GM19099 (cell line): ENCODE data around the gene LPAR3.

ENCODE experiments used
- POLR2A ChIP-seq: IDR thresholded peaks from 3 replicates; pipeline ENCODE4 v1.6.1; 2011; ENCODE audit warnings: low read depth; ENCODE audit not compliant: insufficient read length; ENCODE audit errors: extremely low read depth

Gene LPAR3

DNA sequence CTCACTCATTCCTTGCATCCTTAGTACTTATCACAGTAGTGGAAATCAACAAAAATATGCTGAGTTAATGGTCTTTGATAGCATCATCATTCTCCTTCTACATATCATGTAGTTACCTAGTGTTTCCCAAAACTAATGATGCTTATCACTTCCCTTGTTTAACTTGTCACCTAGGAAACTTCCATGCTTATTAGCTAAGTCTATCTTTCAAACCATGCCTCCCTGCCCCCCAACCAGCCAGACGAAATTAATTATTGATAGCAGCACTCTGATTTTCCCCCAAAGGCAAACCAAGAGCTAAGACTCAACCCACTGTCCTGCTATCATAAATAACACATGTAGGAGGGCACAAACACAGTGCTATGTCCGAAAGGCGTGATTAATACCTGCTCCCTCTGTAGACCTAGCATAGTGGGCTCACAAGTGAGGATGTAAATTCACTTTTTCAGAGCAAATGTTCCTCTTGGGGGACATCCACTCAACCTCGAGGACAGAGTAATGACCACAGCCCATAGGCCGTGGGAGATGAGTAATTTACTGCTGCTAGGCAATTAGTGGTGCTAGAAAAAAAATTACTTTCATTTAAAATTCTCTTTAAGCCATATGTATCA is 25.8 kb upstream of the LPAR3 start:
- TF ChIP-seq POLR2A = no peak

DNA sequence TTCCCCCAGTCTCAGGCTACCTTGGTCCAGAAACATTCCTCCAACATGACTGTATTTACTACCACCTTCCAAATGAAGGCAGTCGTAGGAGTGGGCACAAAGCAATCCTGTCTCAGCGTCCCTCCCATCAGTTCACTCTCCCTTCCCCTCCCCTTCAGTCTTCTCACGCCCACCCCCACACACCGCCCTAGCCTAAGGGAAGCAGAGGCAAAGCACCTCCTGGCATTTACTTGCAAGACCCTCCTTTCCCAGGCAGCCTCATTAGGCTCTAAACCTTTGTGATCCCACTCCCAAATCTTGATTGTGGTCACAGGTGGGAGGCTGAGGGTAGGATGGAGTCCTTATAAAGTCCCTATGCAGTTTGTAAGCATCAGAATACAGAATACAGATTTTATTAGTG is 23.9 kb upstream of the LPAR3 start:
- TF ChIP-seq POLR2A = no peak

DNA sequence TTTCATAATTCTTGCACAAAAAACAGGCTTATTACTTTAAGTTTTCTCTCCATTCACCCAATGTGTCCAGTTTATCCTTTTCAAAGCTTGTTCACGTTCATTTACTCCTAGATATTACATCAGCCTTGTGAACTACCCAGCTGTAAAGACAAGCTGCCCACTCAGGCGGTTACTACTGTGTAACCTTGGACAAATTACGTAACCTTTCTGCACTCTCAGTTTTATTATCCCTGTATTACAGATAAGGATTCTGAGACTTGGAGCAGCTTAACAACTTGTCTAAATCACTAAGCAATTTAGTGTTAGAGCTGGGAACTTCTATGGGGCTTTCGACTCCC is 20.5 kb upstream of the LPAR3 start:
- TF ChIP-seq POLR2A = no peak

DNA sequence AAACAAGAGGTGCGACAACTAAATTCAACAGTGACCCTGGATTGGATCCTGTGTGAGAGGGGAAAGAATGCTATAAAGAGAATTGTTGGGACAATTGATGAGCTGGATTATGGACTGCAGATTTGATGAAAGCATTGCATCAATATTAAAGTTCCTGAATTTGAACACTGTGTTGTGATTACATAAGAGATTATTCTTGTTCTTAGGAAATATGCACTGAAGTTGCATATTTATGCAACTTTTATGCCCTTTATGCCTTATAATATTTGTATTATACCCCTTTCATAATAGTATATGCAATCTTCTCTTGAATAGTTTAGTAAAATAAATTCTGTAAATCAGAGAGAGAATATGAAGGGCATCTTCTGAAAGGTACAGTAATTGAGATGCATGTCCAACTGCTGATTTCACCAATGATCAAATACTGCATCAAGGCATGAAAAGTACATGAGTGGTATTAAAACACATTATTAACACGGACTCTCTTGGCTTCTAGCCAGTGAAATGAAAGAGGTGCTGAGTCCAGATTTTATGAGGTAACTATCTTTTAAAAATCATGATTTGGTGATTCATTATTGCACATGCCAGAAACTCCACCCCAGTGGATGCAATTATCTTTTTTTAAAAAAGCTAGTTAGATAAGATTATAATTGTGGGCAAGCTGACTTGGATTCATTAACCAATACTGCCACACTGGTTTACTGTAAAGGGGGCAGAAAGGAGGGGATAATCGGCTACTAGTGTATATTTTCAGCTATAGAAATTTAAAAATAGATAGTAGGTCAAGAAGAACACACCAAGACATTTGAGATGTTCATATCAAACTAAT is 19.9 kb upstream of the LPAR3 start:
- no peak for TF ChIP-seq POLR2A

DNA sequence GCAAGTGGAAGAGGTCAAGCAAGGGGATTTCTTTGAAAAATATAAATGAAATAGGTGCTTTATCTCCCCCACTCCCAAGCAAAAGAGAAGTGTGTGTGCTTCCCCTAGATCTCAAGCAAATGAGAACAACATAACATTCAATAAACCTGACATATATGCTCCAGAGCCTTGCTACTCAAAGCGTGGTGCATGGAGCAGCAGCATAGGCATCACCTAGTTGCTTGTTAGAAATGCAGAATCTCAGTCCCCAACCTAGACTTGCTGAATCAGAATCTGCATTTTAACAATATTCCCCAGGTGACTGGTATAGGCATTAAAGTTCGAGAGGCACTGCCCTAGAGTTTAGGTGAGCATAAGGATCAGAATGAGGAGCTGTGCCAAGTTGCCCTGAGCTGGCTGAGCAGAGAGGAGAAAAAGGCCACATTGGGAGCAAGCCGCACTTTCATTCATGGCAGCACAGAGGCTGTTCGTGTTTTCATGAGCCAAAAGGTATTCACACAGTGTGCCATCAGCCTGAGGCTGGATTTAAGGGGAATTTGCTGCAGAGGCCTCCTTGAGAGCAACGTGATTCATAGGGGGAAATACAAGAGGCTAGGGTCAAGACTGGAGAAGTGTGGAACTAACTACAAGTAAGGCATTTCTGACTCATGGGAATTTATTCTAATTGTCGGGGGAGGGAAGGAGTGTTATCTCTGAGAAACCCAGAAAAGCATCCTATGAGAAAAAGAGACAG is 14.3 kb upstream of the LPAR3 start:
- TF ChIP-seq POLR2A = no peak

DNA sequence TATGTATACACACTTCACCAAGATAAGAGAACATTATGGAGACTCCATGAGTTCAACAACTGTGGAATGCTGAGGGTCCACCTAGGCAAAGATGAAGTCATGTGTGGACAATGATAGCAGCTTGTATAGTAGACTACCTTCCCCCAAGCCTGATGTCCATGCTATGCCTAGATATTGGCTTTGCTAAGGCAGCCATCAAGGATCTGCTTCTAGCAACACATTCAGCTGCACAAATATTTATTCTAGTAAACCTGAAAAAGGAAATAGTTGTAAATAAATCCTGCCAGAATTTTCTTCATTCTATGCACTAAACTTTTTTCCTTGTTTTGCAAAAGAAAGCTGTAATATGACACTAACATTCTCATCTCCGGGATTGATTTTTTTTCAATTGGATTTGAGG is 7.0 kb upstream of the LPAR3 start:
- TF ChIP-seq POLR2A = no peak

DNA sequence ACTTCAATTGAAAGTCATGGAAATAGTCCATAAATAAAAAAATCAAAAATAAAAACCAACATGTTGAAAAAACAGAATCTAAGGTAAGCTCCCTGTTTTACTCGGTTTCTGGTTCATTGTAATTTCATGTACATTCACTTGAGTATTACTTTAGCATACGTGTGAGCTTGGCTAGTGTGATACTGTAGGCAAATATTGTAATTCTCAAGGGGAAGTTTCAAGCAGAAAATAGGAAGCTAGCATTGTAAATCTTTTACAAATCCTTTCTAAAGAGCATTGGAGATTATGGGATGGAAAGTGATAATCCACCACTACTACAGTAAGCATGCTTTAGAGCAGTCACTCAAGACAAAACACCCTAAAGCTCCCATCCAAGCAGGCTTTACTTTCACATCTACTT is 3.3 kb upstream of the LPAR3 start:
- no peak for TF ChIP-seq POLR2A

DNA sequence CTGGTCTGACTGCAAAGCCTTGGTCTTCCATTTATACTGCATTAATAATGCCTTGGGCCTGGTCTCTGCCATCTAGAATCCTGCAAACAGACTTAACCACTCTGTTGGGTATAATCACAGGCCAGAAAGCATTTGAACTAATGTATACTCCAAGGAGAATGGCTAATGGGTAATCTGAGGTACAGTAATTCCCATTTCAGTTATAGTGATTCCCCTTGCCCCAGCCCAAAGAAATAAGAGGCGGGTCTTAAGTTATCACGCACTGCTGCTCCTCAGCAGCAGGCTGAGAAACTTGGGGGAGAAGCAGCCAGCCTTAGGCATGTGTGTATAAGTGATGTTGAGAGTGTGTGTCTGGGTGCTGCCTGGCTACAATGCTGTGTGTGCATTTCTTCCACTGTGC is 2.4 kb downstream of the LPAR3 start:
- TF ChIP-seq POLR2A = no peak

DNA sequence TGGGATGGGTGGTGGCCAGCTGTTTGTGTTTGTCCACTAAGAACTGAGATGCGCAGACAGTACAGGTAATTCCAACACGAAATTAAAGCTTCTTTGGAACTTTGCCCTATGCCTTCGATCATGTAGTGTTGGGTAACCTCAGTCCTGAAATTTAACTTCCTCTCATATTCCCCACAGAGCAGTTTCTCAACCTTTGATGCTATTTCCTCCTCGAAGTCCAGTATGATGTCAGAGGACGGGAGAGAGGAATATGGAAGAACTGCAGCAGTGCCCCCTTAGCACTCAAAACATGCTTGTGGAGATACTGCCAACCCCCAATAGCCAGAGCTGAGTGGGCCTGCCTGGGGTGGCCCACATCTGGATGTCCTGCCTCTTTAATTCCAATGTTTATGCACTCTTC is 3.6 kb downstream of the LPAR3 start:
- no peak for TF ChIP-seq POLR2A

DNA sequence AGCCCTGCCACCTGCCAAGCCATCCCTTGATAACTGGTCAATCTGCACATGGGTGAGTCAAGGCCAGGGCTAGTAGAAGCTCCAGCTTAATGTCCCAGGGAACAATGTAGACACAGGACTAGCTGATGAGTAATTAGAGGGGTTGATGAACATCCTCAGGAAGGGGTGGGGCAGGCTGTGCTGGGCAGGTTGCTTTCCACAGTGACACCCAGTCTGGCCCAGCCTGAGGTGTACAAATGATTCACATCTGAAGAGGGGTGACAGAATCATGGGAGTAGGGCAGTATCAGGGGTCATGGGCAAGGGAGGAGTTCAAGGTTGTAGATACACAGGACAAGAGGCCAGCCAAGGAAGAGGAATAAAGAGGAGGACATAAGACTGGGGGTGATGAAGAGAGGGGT is 4.3 kb downstream of the LPAR3 start:
- TF ChIP-seq POLR2A = no peak

DNA sequence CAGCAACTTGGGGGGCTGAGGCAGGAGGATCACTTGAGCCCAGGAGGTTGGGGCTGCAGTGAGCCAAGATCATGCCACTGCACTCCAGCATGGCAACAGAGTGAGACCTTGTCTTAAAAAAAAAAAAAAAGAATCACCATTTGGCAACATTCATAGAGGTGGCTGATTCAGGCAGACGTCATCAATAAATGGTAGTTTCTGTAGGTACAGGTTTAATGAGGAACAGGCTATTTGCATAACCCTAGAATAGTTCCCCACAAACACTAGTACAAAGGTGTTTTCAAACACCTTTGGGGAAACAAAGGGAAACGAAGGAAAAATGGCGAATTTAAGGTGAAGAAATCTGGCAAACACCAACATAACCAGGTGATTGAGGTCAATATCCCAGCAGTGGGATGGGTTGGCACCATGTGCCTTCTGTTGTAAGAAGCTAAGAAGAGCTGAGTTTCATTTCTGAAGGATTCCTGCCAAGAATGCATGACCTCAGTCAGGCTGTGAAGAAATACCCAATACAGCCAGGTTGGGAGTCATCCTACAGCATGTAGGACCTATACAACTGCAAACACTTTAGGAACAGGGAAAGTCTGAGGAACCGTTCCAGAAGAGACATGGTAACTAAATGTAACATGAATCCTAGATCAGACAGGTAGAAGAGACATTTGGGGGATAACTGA is 5.6 kb downstream of the LPAR3 start:
- TF ChIP-seq POLR2A = no peak

DNA sequence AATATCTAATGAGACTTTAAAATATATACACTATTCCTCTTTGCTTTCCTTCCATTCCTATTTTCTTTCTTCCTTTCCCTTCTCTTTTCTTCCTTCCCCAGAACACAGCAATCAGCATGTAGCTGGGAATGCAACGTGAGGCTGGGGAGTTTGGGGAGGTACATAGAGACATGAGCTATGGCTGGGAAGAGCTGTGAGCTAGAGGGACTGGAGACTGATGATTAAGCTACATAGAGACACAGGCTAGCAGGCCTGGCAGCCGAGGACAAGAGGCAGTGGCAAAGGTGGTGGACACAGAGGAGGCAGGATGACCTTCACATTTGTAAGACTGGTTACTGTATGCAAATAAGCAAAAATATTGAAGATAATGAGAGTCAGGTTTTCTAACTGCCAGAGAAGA is 7.5 kb downstream of the LPAR3 start:
- TF ChIP-seq POLR2A = no peak

DNA sequence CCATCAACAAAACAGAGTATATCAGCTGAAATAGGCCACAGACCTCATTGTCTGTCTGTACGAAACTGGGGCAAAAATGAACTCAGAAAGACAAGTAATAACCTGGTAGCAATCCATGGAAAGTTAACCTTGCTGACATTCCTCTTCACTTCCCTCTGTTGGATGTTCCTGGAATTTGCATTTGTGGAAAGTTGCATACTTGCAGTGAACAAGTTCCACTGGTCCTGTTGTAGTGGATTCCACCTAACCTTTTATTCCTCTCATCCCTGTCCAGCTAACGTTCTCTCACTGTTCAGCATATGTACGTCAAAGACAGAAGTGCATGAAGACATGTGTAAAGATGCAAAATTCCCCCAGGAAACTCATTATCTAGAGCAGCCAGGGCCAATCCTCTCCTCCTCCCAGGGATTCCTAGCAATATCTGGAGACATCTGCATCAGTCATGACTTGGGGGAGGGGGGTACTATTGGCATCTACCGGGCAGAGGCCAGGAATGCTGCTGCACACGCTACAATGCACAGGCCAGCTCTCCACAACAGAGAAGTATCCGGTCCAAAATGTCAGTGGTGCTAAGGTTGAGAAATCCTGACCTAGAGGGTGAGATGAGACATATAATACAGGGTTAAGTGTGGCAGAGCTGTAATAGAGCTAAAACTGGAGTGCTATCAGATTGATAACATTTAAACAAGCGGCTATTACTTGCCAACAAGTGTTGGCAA is 8.2 kb downstream of the LPAR3 start:
- no peak for TF ChIP-seq POLR2A

DNA sequence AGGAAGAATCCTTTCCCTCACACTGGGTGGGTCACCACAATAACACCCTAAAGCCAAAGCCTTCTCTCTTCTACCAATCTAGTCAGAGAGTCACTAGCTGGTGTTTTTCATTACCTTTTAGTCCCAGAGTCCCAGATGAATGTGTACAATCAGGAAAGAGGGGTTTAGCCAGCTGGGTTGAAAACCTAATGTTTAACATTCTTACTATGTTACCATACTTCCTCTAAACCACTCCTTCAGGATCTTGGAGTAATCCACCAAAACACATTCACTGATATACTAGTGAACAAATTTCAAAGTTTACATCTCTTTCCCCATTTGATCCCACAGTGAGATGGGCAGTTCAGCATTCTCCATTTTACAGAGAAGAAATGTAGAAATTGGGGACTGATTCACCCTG is 9.7 kb downstream of the LPAR3 start:
- no peak for TF ChIP-seq POLR2A

DNA sequence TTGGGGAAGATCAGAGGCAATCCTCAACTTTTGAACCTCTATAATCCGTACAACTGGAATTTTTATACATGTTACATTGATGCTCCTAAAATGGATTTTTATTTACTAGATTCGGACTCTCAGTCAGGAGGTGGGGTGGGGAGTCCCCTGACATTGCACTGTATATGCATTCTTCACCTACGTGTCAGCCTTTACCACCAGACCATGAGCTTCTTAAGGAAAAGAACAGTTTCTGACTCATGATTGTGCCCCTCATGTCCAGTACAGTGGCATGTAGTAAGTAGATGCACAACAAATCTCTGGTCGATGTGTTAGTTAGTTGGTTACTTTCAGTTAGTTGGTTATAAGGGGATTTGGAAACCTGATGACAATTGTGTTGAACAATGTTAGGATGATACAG is 15.4 kb downstream of the LPAR3 start:
- TF ChIP-seq POLR2A = no peak
